K562 (cell line): ENCODE data around the gene ALDH18A1. TPM values are rescaled to one million over a fixed set of nuclear protein-coding genes. Genes with fewer than 3 reads are reported as not detected.

ENCODE experiments used
- ATAC-seq: fragments of 200-7000 bp; cut with Tn5 transposase; 3 replicates; pipeline ENCODE4 v1.9.1; 2020; ENCODE audit warnings: moderate library complexity
- BruUV-seq: library from RNA; stranded (reverse); fragments of 400-500 nt; replicated peaks from 2 replicates; lab custom pipeline; 2021; lab: Mats Ljungman, UMichigan
- CTCF ChIA-PET: fragments of 300-600 bp; formaldehyde crosslinking; extraction: SDS; loops from one replicate; lab custom pipeline; 2021; ENCODE audit warnings: low intra/inter-chr PET ratio; lab: Yijun Ruan, JAX
- POLR2A ChIA-PET: fragments of 300-600, 350-650 bp; sonication (Branson Sonifier 250); formaldehyde crosslinking; extraction: SDS; loops from one replicate; lab custom pipeline; 2021; ENCODE audit warnings: antibody characterized with exemption, inconsistent platforms; lab: Yijun Ruan, JAX
- DNase-seq, 4 experiments: peaks; one replicate each; pipeline versions ENCODE4 v3.0.0 to v3.0.0-alpha.2; 2011 to 2018; ENCODE audit warnings: low spot score in 3 of 4, mixed read lengths in 3 of 4; ENCODE audit errors: extremely low read depth in 1 of 4
- FAIRE-seq: peaks from 2 replicates; lab custom pipeline; 2011; peaks lifted over from hg19 to GRCh38; lab: Jason Lieb, UNC
- H2AFZ ChIP-seq: 2 replicates; pipeline ENCODE4 v1.6.0; 2011; ENCODE audit warnings: low read depth, low read length, control low read depth, inconsistent platforms
- H3K27ac ChIP-seq: fragments of 200-600 bp; 3 replicates; pipeline ENCODE4 v1.8.0; 2011; ENCODE audit warnings: low read depth, mild to moderate bottlenecking, control low read depth, inconsistent platforms, low read length, moderate library complexity, mixed read lengths; ENCODE audit errors: extremely low read depth
- H3K27me3 ChIP-seq, 2 experiments: fragments of 300-600 bp in 1 of 2; 2 replicates in 1 of 2; 3 replicates in 1 of 2; pipeline versions ENCODE4 v1.6.0 to v1.8.0; 2011; ENCODE audit warnings: inconsistent platforms in 2 of 2, low read length in 2 of 2, mild to moderate bottlenecking in 1 of 2, mixed read lengths in 1 of 2, moderate library complexity in 1 of 2; ENCODE audit not compliant: control insufficient read depth in 2 of 2, insufficient read depth in 2 of 2
- H3K36me3 ChIP-seq: fragments of 300-600 bp; 3 replicates; pipeline ENCODE4 v1.8.0; 2011; ENCODE audit warnings: mild to moderate bottlenecking, low read length, inconsistent platforms; ENCODE audit not compliant: control insufficient read depth, insufficient read depth
- H3K4me1 ChIP-seq, 2 experiments: fragments of 200-600 bp in 1 of 2; replicated peaks in 1 of 2; 2 replicates in 1 of 2; 3 replicates in 1 of 2; pipeline versions ENCODE4 v1.5.1 to v1.8.0; 2011; ENCODE audit warnings: inconsistent platforms in 2 of 2, low read length in 2 of 2, mild to moderate bottlenecking in 1 of 2, mixed read lengths in 1 of 2, moderate library complexity in 1 of 2; ENCODE audit not compliant: control insufficient read depth in 2 of 2, insufficient read depth in 2 of 2
- H3K4me2 ChIP-seq: 2 replicates; pipeline ENCODE4 v1.6.1; 2011; ENCODE audit warnings: low read length, control low read depth, inconsistent platforms, mixed read lengths; ENCODE audit not compliant: insufficient read depth
- H3K4me3 ChIP-seq: fragments of 200-600 bp; sonication (generic), shearing (Covaris generic); 2 replicates; pipeline ENCODE4 v1.5.1; 2016; ENCODE audit warnings: control low read depth, inconsistent platforms
- H3K79me2 ChIP-seq: fragments of 200-600 bp; 3 replicates; pipeline ENCODE4 v1.8.0; 2011; ENCODE audit warnings: low read length, inconsistent platforms; ENCODE audit not compliant: control insufficient read depth, insufficient read depth
- H3K9ac ChIP-seq, 2 experiments: 2 replicates each; pipeline versions ENCODE4 v1.6.0 to v1.6.1; 2011; ENCODE audit warnings: low read depth in 2 of 2, low read length in 2 of 2, control low read depth in 1 of 2, inconsistent platforms in 1 of 2, mild to moderate bottlenecking in 1 of 2, mixed read lengths in 1 of 2; ENCODE audit not compliant: insufficient read depth in 1 of 2
- H3K9me1 ChIP-seq: one replicate; pipeline ENCODE4 v1.6.0; 2011; ENCODE audit warnings: inconsistent platforms, mild to moderate bottlenecking, low read length, moderate library complexity; ENCODE audit not compliant: control insufficient read depth, insufficient read depth
- H3K9me3 ChIP-seq: replicated peaks from 2 replicates; pipeline ENCODE4 v1.5.1; 2011; ENCODE audit warnings: low read depth, low read length, inconsistent platforms; ENCODE audit not compliant: control insufficient read depth, insufficient read depth
- H4K20me1 ChIP-seq: replicated peaks from 2 replicates; pipeline ENCODE4 v1.6.1; 2011; ENCODE audit warnings: low read length, inconsistent platforms, mixed read lengths; ENCODE audit not compliant: control insufficient read depth, insufficient read depth
- CBFB ChIP-seq: sonication (generic); formaldehyde crosslinking; IDR thresholded peaks from 2 replicates; pipeline ENCODE4 v1.4.0; 2020; ENCODE audit warnings: mild to moderate bottlenecking, missing genetic modification reagents
- FOXJ2 ChIP-seq: fragments of 200-800 bp; sonication (Bioruptor generic); IDR thresholded peaks from 2 replicates; pipeline ENCODE4 v1.6.1; 2016; ENCODE audit warnings: missing genetic modification characterization, missing compliant biosample characterization
- MBD2 ChIP-seq: sonication (generic); IDR thresholded peaks from 2 replicates; pipeline ENCODE4 v1.6.1; 2016; ENCODE audit warnings: low read depth, borderline replicate concordance
- SRF ChIP-seq, 2 experiments: fragments of 250-450, 450-650 bp in 1 of 2; sonication (Bioruptor Pico) in 1 of 2; sonication (generic) in 1 of 2; formaldehyde crosslinking; IDR thresholded peaks; 2 replicates each; pipeline versions ENCODE4 v1.5.0 to v1.5.1; 2020 to 2022; ENCODE audit warnings: mild to moderate bottlenecking in 1 of 2, missing genetic modification reagents in 1 of 2
- ZNF124 ChIP-seq: sonication (generic); formaldehyde crosslinking; IDR thresholded peaks from 2 replicates; pipeline ENCODE4 v1.8.1; 2022; ENCODE audit warnings: missing genetic modification reagents
- ZNF311 ChIP-seq: fragments of 250-450 bp; sonication (Bioruptor Pico); IDR thresholded peaks from 2 replicates; pipeline ENCODE4 v1.4.0; 2020; ENCODE audit warnings: mild to moderate bottlenecking, moderate library complexity
- WGBS: fragments of 100-300 bp; shearing (Covaris generic); methylation state at CpG from one replicate; pipeline ENCODE4 v1.1.6; 2016; ENCODE audit warnings: low coverage, mixed read lengths; ENCODE audit not compliant: insufficient coverage; ENCODE audit errors: missing lambda C conversion rate; 5-methylcytosine and 5-hydroxymethylcytosine counted together
- in situ Hi-C: fragments of 300-500 bp; cut with MboI; formaldehyde crosslinking; loops from 4 replicates; pipeline ENCODE4 v1.15.0; 2018; ENCODE audit warnings: inconsistent platforms, mixed read lengths
- intact Hi-C: fragments of 100-400 bp; cut with micrococcal nuclease; formaldehyde crosslinking; loops from 2 replicates; pipeline ENCODE4 v1.14.2; 2022
- polyA plus RNA-seq, 8 experiments: library from polyadenylated mRNA; depleted of rRNA in 4 of 8; stranded (reverse) in 5 of 8; unstranded in 3 of 8; fragments of >200 nt; fragmentation: Nextera tagmentation in 2 of 8; fragmentation: Illumina TruSeq in 1 of 8; extraction: Ambion mirVana in 2 of 8; extraction: Trizol in 1 of 8; gene quantifications; 2 replicates each; pipeline versions ENCODE4 v1.2.1 to v1.2.3, GENCODE V29; 2011 to 2014; ENCODE audit warnings: inconsistent platforms in 1 of 8, missing spikeins in 1 of 8
- total RNA-seq, 7 experiments: library from RNA; depleted of rRNA in 6 of 7; stranded (reverse); fragments of >200 nt in 6 of 7; fragmentation: Illumina TruSeq in 2 of 7; extraction: Trizol in 2 of 7; gene quantifications; 2 replicates each; pipeline versions ENCODE4 v1.2.1 to v1.2.3, GENCODE V29; 2011 to 2021; ENCODE audit warnings: low replicate concordance in 1 of 7
- TF ChIP-seq, protein P1 (sequence below), 3 experiments: IDR thresholded peaks in 2 of 3; conservative IDR thresholded peaks in 1 of 3; 2 replicates each; pipeline ENCODE4 v1.5.1; 2011 to 2012; ENCODE audit warnings: low read length in 3 of 3, mild to moderate bottlenecking in 3 of 3, control low read depth in 2 of 3, improper control_type of control experiment in 1 of 3, inconsistent platforms in 1 of 3, low read depth in 1 of 3, mixed read lengths in 1 of 3, moderate library complexity in 1 of 3; ENCODE audit not compliant: insufficient read depth in 2 of 3

The ALDH18A1 gene
- total and polyA plus RNA-seq, 9 of the 15 experiments (the other 6 are each of a cell fraction or from before 2014, with no cell fraction given): 12.0 to 83.3 (median 43.8) TPM

DNA sequence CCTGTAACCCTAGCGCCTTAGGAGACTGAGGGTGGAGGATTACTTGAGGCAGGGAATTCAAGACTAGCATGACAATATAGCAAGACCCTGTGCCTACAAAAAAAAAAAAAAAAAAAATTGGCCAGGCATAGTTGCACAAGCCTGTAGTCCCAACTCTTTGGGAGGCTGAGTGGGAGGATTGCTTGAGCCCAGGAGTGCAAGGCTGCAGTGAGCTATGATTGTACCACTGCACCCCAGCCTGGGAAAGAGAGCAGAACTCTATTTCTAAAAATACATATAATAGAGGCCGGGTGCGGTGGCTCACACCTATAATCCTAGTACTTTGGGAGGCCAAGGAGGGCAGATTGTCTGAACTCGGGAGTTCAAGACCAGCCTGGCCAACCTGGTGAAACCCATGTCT is 85.1 kb downstream of the ALDH18A1 start:
- H3K9me3 ChIP-seq: no peaks in the 10 kb centered on the region
- no peak for DNase-seq
- no peak for ATAC-seq
- BruUV-seq: no TSS peak
- no peak overlapping the region for H2AFZ ChIP-seq
- no peaks in the 10 kb centered on the region for H4K20me1 ChIP-seq
- TF ChIP-seq SRF (CRISPR knock-in tag; IDR thresholded peaks at IDR 0.05) (no peak), ZNF124 (no peak), CBFB (CRISPR knock-in tag) (no peak), ZNF311 (CRISPR knock-in tag) (no peak), FOXJ2 (tag) (no peak), MBD2 (no peak)
- TF ChIP-seq, protein P1, sequence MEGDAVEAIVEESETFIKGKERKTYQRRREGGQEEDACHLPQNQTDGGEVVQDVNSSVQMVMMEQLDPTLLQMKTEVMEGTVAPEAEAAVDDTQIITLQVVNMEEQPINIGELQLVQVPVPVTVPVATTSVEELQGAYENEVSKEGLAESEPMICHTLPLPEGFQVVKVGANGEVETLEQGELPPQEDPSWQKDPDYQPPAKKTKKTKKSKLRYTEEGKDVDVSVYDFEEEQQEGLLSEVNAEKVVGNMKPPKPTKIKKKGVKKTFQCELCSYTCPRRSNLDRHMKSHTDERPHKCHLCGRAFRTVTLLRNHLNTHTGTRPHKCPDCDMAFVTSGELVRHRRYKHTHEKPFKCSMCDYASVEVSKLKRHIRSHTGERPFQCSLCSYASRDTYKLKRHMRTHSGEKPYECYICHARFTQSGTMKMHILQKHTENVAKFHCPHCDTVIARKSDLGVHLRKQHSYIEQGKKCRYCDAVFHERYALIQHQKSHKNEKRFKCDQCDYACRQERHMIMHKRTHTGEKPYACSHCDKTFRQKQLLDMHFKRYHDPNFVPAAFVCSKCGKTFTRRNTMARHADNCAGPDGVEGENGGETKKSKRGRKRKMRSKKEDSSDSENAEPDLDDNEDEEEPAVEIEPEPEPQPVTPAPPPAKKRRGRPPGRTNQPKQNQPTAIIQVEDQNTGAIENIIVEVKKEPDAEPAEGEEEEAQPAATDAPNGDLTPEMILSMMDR (IDR thresholded peaks at IDR 0.05 in 2 of 3, conservative IDR thresholded peaks at IDR 0.05 in 1 of 3; ENCODE audit: insufficient read depth in 2 of 3, low read depth in 1 of 3, low read length in 3 of 3): no peak
- whole genome bisulfite sequencing: 52% methylated on average over 4 of the region's 4 CpGs
- intact Hi-C loops (no loop called here), in situ Hi-C loops (no loop called here)
- ChIA-PET POLR2A (no interaction called here), CTCF (no interaction called here)
- H3K27ac ChIP-seq: no peak overlapping the region
- FAIRE-seq: no peak
- no peak overlapping the region for H3K4me3 ChIP-seq
- H3K27me3 ChIP-seq: no peaks in the 10 kb centered on the region
- no peak overlapping the region for H3K9ac ChIP-seq
- no peak overlapping the region for H3K4me2 ChIP-seq
- no peaks in the 10 kb centered on the region; a peak in 1 of 5 replicates for H3K4me1 ChIP-seq
- H3K36me3 ChIP-seq: no peaks in the 10 kb centered on the region
- H3K9me1 ChIP-seq: no peaks in the 10 kb centered on the region
- no peaks in the 10 kb centered on the region for H3K79me2 ChIP-seq
